SK-MEL-5 (cell line): ENCODE results near the gene PAGE5. TPM values are rescaled to one million over a fixed set of nuclear protein-coding genes. Genes with fewer than 3 reads are reported as not detected.
A peak's percentile ranks its signal among the peaks of the same experiment; 100 is the strongest.

Experiments used
- DNase-seq: peaks from one replicate; pipeline ENCODE4 v3.0.0-alpha.2; 2016; ENCODE audit warnings: low read depth, low spot score
- in situ Hi-C: cut with HindIII; loops from 2 replicates; pipeline ENCODE4 v1.10.0; 2016; ENCODE audit warnings: low sequenced_read_pairs, high pct_unique_total_duplicates, low pct_unique_long_range_greater_than_20kb
- polyA plus RNA-seq, 2 experiments: library from polyadenylated mRNA; depleted of rRNA; stranded (reverse); fragments of >200 nt; gene quantifications; 2 replicates each; pipeline ENCODE4 v1.2.3, GENCODE V29; 2015
- total RNA-seq: library from RNA; depleted of rRNA; stranded (reverse); fragments of >200 nt; shearing (Covaris generic); gene quantifications from 2 replicates; pipeline ENCODE4 v1.2.3, GENCODE V29; 2014; rRNA removed

PAGE5 gene
- 18.9 and 23.7 TPM in 2 replicates for total RNA-seq
- 8.7 and 10.4 TPM in 2 replicates for polyA plus RNA-seq (2015; cell fraction: cytosol; rRNA removed)
- polyA plus RNA-seq (2015; cell fraction: nucleus; rRNA removed), result 6.5 TPM in 1 of 2 replicates, not detected in the other

DNA sequence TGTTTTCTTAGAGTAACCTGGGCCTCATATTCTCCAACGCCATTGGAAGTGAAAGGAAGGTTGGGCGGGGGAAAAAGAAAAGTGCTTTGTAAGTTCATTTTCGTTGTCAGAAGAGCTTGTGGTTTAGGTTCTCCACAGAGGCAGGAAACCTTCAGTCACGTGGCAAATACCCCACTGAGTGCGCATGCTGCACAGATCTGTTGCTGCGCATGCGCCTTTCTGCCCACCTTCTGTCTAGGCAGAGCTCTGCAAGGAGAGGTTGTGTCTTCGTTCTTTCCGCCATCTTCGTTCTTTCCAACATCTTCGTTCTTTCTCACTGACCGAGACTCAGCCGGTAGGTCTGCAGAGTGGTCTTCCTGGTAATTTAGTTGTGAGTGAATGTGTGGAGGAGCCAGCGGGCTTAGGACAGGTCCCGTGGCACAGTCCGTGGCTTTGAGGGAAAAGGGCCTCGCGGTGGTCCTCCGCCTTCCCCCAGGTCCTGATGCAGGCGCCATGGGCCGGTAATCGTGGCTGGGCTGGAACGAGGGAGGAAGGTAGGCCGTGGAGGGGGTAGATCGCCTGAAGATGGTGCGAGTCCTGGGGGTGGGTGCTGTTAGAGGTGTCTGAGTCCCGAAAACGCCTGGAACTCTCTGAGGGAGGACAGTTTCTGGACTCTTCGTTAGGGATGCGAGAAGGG lies at the start of gene PAGE5:
PAGE5 (plus strand) TSS at position 228 of the 676 bp plus-strand sequence. CDS start 1,037 bp downstream, outside the sequence.
- peak; percentile 5 for DNase-seq
- in situ Hi-C loops, result no loop called here

GRCh38 chrX:55187281-55187680 lies 32.9 kb upstream of the PAGE5 start:
- in situ Hi-C loops, result no loop called here
- no peak for DNase-seq

DNA sequence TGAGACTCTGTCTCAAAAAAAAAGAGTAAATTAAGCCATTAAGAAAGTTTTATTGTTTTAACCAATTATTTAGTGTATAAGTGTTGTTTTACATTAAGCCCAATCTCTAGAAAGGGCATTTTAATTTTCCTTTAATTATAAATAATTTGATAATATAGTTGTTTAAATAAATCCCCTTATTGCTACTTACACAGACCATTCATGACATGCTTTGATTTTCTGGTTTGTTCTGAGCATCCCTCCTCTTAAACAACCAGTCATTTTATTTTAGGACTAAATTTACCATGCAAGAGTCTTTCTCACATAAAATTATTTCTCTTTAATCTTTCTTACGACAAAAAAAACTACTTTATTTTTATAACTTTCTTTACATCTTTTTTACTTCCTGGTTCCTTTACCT lies 23.5 kb upstream of the PAGE5 start:
- DNase-seq, result no peak
- in situ Hi-C loops, result no loop called here

DNA sequence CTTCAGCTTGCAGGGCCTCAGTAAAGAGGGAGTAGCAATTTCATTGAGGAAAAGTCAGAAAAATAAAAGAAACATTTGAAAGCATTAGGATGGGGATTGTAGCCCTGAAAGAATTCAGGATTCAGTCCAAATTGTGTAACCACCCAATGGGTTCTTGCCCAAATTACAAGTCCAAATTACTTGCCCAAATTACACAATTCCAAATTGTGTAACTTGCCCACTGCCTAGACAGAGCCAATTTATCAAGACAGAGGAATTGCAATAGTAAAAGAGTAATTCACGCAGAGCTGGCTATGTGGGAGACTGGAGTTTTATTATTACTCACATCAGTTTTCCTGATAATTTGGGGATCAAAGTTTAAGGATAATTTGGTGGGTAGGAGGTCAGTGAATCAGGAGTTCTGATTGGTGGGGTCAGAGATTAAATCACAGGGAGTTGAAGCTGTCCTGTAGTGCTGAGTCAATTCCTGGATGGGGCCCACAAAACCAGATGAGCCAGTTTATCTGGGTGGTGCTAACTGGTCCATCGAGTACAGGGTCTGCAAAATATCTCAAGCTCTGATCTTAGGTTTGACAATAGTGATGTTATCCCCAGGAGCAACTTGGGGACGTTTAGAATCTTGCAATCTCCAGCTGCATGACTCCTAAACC lies 18.1 kb upstream of the PAGE5 start:
- in situ Hi-C loops, result no loop called here
- DNase-seq, result no peak

DNA sequence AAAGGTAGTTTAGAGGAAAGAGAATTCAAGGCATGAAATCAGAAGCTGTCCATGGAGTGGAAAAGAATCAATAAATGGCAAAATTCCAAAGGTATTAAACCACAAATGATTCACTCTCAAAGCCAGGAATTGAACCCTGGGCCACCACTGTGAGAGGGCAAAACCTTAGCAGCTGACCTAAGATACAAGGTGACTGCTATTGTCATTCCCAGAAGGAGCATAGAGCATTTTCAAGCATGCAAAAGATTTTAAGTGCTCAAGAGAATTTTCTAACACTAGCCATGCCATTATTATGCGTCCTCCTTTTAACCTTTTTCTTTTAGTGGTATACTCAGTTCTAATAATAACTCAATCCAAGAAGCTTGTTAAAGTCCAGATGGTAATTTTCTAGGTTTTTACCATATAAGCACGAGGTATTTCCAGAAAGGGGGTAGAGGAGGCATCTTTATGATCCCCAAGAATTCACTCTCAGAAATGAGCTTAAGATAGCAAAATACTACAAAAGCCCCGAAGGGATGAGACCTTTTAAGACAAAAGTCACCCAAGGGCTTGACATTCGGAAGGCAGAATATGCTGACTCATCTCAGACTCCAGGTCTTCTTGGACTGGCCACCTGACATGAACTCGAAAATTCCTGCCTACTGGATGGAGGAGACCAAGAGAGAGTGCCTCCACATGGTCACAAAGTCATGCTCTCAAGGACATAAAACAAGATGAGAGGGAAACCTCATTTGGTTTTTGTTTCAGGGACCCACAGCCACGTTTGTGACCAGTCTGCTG lies 13.8 kb upstream of the PAGE5 start:
- no peak for DNase-seq
- in situ Hi-C loops, result no loop called here

- in situ Hi-C loops, result no loop called here
- peak; percentile 4 for DNase-seq
Measured at GRCh38 chrX:55210931-55211677, 9.0 kb upstream of the PAGE5 start.

DNA sequence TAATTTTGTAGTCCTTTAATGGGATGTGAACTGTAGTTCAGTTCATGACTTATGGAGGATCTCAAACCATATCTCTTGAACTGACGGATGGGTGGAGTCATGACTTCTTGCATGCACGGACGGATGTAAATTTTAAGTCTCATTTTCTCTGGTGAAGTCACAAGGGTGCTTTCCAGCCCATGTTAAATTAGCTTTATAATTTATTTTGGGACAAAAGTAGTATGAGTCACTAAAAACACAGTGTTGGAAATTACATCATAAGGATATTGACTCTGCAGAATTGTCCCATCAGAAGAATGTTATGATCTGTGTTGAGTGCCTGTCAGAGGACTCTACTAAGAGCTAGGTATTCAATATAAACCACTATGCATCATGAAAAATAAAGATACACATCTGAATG lies 6.8 kb upstream of the PAGE5 start:
- in situ Hi-C loops, result no loop called here
- no peak for DNase-seq

GRCh38 chrX:55240788-55241340 lies 20.7 kb downstream of the PAGE5 start:
- no peak for DNase-seq
- in situ Hi-C loops, result no loop called here

- in situ Hi-C loops, result no loop called here
- no peak for DNase-seq
Measured at GRCh38 chrX:55253528-55253927, 33.4 kb downstream of the PAGE5 start.

- DNase-seq, result no peak
- in situ Hi-C loops, result no loop called here
Measured at GRCh38 chrX:55260806-55261205, 40.7 kb downstream of the PAGE5 start.

GRCh38 chrX:55264816-55265215 lies 44.7 kb downstream of the PAGE5 start, which contains the start of gene PAGE3:
Gene PAGE3, minus strand, starts transcription at chrX:55264916. Its CDS starts 1,013 bp downstream, at chrX:55263903.
- no peak for DNase-seq

More at GRCh38 chrX:55264816-55265215, 44.7 kb downstream of the PAGE5 start, which contains the start of gene PAGE3:
- in situ Hi-C loops, result no loop called here

Other genes with a start within 250 kb of the PAGE5 start
- not detected in 2 replicates for gene PFKFB1, start 226.2 kb upstream of the PAGE5 start, total RNA-seq
- 10.5 and 10.9 TPM in 2 replicates for gene APEX2, start 220.0 kb upstream of the PAGE5 start, total RNA-seq
- gene ALAS2, start 189.4 kb upstream of the PAGE5 start, total RNA-seq, result not detected in 2 replicates
- not detected in 2 replicates for gene PAGE2B, start 145.3 kb upstream of the PAGE5 start, total RNA-seq
- not detected in 2 replicates for gene PAGE2, start 131.3 kb upstream of the PAGE5 start, total RNA-seq
- gene PAGE3, start 44.6 kb downstream of the PAGE5 start, total RNA-seq, result not detected in 2 replicates
- 25.2 and 31.2 TPM in 2 replicates for gene MAGEH1, start 231.8 kb downstream of the PAGE5 start, total RNA-seq